ENCODE data around the gene CTNNBIP1.

CTNNBIP1 gene

GRCh38 chr1:9859281-9860014 is 50.6 kb downstream of the CTNNBIP1 start:
- H3K27ac ChIP-seq = no peak overlapping the region
- no peak overlapping the region for H2AFZ ChIP-seq (ENCODE audit: low read depth)
- no peak overlapping the region for H3K4me2 ChIP-seq

GRCh38 chr1:9858293-9859035 is 51.6 kb downstream of the CTNNBIP1 start:
- no peak overlapping the region for H3K9ac ChIP-seq
- H3K4me1 ChIP-seq (ENCODE audit: low read depth, poor library complexity, severe bottlenecking) = no peaks in the 10 kb centered on the region
- H3K4me2 ChIP-seq = no peak overlapping the region
- H3K79me2 ChIP-seq (ENCODE audit: insufficient read depth, low read depth) = no peaks in the 10 kb centered on the region
- no peak overlapping the region for H3K4me3 ChIP-seq (IDR thresholded peaks at IDR 0.05; ENCODE audit: insufficient read depth, low read depth, low read length)
- no peak overlapping the region for H3K27ac ChIP-seq
- no peak overlapping the region for H2AFZ ChIP-seq (ENCODE audit: low read depth)
- H4K20me1 ChIP-seq (ENCODE audit: insufficient read depth) = no peaks in the 10 kb centered on the region
- no peaks in the 10 kb centered on the region for H3K27me3 ChIP-seq (ENCODE audit: insufficient read depth, low read depth)
- no peak for TF ChIP-seq CTCF (conservative IDR thresholded peaks at IDR 0.05; ENCODE audit: low read depth, low read length)
- no peaks in the 10 kb centered on the region for H3K36me3 ChIP-seq (ENCODE audit: insufficient read depth)

More at GRCh38 chr1:9859281-9860014, 50.6 kb downstream of the CTNNBIP1 start:
- no peaks in the 10 kb centered on the region for H3K79me2 ChIP-seq (ENCODE audit: insufficient read depth, low read depth)
- H3K36me3 ChIP-seq (ENCODE audit: insufficient read depth) = no peaks in the 10 kb centered on the region
- H3K4me3 ChIP-seq (IDR thresholded peaks at IDR 0.05; ENCODE audit: insufficient read depth, low read depth, low read length) = no peak overlapping the region
- no peak for TF ChIP-seq CTCF (conservative IDR thresholded peaks at IDR 0.05; ENCODE audit: low read depth, low read length)
- no peak overlapping the region for H3K9ac ChIP-seq
- H4K20me1 ChIP-seq (ENCODE audit: insufficient read depth) = no peaks in the 10 kb centered on the region
- H3K27me3 ChIP-seq (ENCODE audit: insufficient read depth, low read depth) = no peaks in the 10 kb centered on the region
- no peaks in the 10 kb centered on the region for H3K4me1 ChIP-seq (ENCODE audit: low read depth, poor library complexity, severe bottlenecking)

- no peak for TF ChIP-seq CTCF (conservative IDR thresholded peaks at IDR 0.05; ENCODE audit: low read depth, low read length)
- Histone ChIP-seq H3K4me3 (IDR thresholded peaks at IDR 0.05; ENCODE audit: insufficient read depth, low read depth, low read length) (no peak overlapping the region), H3K4me2 (no peak overlapping the region), H3K79me2 (ENCODE audit: insufficient read depth, low read depth) (no peaks in the 10 kb centered on the region), H3K4me1 (ENCODE audit: low read depth, poor library complexity, severe bottlenecking) (no peaks in the 10 kb centered on the region), H3K36me3 (ENCODE audit: insufficient read depth) (no peaks in the 10 kb centered on the region), H3K9ac (no peak overlapping the region), H3K27ac (no peak overlapping the region), H2AFZ (ENCODE audit: low read depth) (no peak overlapping the region), H3K27me3 (ENCODE audit: insufficient read depth, low read depth) (no peaks in the 10 kb centered on the region), H4K20me1 (ENCODE audit: insufficient read depth) (no peaks in the 10 kb centered on the region)
Observed at GRCh38 chr1:9855186-9855585, 54.9 kb downstream of the CTNNBIP1 start.

- no peak overlapping the region for H3K4me3 ChIP-seq (IDR thresholded peaks at IDR 0.05; ENCODE audit: insufficient read depth, low read depth, low read length)
- no peak overlapping the region for H3K9ac ChIP-seq
- no peaks in the 10 kb centered on the region for H4K20me1 ChIP-seq (ENCODE audit: insufficient read depth)
- H3K27me3 ChIP-seq (ENCODE audit: insufficient read depth, low read depth) = no peaks in the 10 kb centered on the region
- no peaks in the 10 kb centered on the region for H3K79me2 ChIP-seq (ENCODE audit: insufficient read depth, low read depth)
- no peak for TF ChIP-seq CTCF (conservative IDR thresholded peaks at IDR 0.05; ENCODE audit: low read depth, low read length)
- no peak overlapping the region for H2AFZ ChIP-seq (ENCODE audit: low read depth)
- H3K4me1 ChIP-seq (ENCODE audit: low read depth, poor library complexity, severe bottlenecking) = no peaks in the 10 kb centered on the region
- H3K36me3 ChIP-seq (ENCODE audit: insufficient read depth) = no peaks in the 10 kb centered on the region
- no peak overlapping the region for H3K4me2 ChIP-seq
- no peak overlapping the region for H3K27ac ChIP-seq
Observed at GRCh38 chr1:9853249-9853595, 56.8 kb downstream of the CTNNBIP1 start.
